Right lobe of liver (tissue), 6 donors: ENCODE data around the gene PRR19. TPM values are rescaled to one million over a fixed set of nuclear protein-coding genes. Genes with fewer than 3 reads are reported as not detected.
A peak's percentile ranks its signal among the peaks of the same experiment; 100 is the strongest.

Source experiments
- ATAC-seq, 4 donors: fragments of 200-7000 bp; cut with Tn5 transposase; one replicate each; pipeline ENCODE4 v1.9.1; 2020; ENCODE audit warnings: mild to moderate bottlenecking in 4 of 4, moderate library complexity in 4 of 4
- DNase-seq, 3 donors: peaks; one replicate each; pipeline ENCODE4 v3.0.0-alpha.2; 2020
- H3K27ac ChIP-seq, 3 donors: fragments of 200-600 bp; one replicate each; pipeline ENCODE4 v1.8.0; 2022
- H3K27me3 ChIP-seq, 2 donors: fragments of 200-600 bp; one replicate each; pipeline ENCODE4 v1.8.0; 2022
- H3K36me3 ChIP-seq, 4 donors: fragments of 200-600 bp; sonication (generic) in 1 of 4; one replicate each; pipeline versions ENCODE4 v1.5.1 to v1.8.0; 2017 to 2022; ENCODE audit warnings: control low read depth in 1 of 4
- H3K4me1 ChIP-seq, 4 donors: fragments of 200-600 bp; sonication (generic) in 1 of 4; one replicate each; pipeline versions ENCODE4 v1.5.1 to v1.8.0; 2017 to 2022; ENCODE audit warnings: control low read depth in 1 of 4
- H3K4me3 ChIP-seq, 3 donors: fragments of 200-600 bp; one replicate each; pipeline ENCODE4 v1.8.0; 2022
- H3K9me3 ChIP-seq, 4 donors: fragments of 200-600 bp; sonication (generic) in 1 of 4; one replicate each; pipeline versions ENCODE4 v1.5.1 to v1.8.0; 2017 to 2022; ENCODE audit warnings: control low read depth in 1 of 4
- CTCF ChIP-seq, 4 donors: fragments of 200-600 bp in 3 of 4; fragments of 450-650 bp in 1 of 4; IDR thresholded peaks; one replicate each; pipeline versions ENCODE4 v1.5.1 to v1.8.0; 2016 to 2022; ENCODE audit warnings: antibody characterized with exemption in 4 of 4, mild to moderate bottlenecking in 2 of 4
- POLR2A ChIP-seq: fragments of 450-650 bp; IDR thresholded peaks from one replicate; pipeline ENCODE4 v1.6.1; 2017; ENCODE audit warnings: antibody characterized with exemption, mild to moderate bottlenecking
- WGBS: methylation state at CpG from one replicate; pipeline ENCODE4 v1.1.6; 2018; ENCODE audit warnings: low coverage, low lambda C conversion rate; ENCODE audit not compliant: insufficient coverage; ENCODE audit errors: missing lambda C conversion rate; 5-methylcytosine and 5-hydroxymethylcytosine counted together
- intact Hi-C, 2 donors: fragments of 100-400 bp; cut with DNase I; formaldehyde crosslinking; loops; one replicate each; pipeline versions ENCODE4 v1.11.2 to v1.14.1; 2022
- total RNA-seq, 6 experiments: library from RNA; depleted of rRNA in 2 of 6; stranded (reverse); fragments of >200 nt in 2 of 6; fragmentation: NEBNext Ultra II Directional in 3 of 6; extraction: Animal tissue kit (Norgen Biotek cat#: 25700) in 3 of 6; gene quantifications; one replicate each; pipeline versions ENCODE4 v1.1.0 to v1.2.4, GENCODE V29; 2016 to 2023
- donor health status: DM: no; HTN: yes; CAD: no.
- donor health status: DM: no; HTN: no; CAD: no.
- donor health status: DM: no; HTN: no; CAD: no.
- donor health status: DM: no; HTN: yes; CAD: no.
- donor health status: DM: no; HTN: yes; CAD: no.

The PRR19 gene
- total RNA-seq, 6 experiments from 2014 or later = 0.18 to 0.74 (median 0.21) TPM

- Histone ChIP-seq H3K4me3 (no peak overlapping the region), H3K27ac (no peak overlapping the region), H3K36me3 (no peaks in the 10 kb centered on the region), H3K27me3 (no peaks in the 10 kb centered on the region), H3K4me1 (peaks cover 0 to 7% (median 0%) of the 10 kb centered on the region in 4 donors), H3K9me3 (no peaks in the 10 kb centered on the region)
- ATAC-seq = no peak
- DNase-seq = no peak
- 90% methylated on average over 9 of the region's 11 CpGs for WGBS
- no peak for TF ChIP-seq POLR2A
- no peak for TF ChIP-seq CTCF (IDR thresholded peaks at IDR 0.05)
- intact Hi-C loops = no loop called here
Observed at GRCh38 chr19:42303101-42303464, 1.2 kb downstream of the PRR19 start.

- TF ChIP-seq CTCF (IDR thresholded peaks at IDR 0.05) = no peak
- TF ChIP-seq POLR2A = no peak
- intact Hi-C loops = no loop called here
- WGBS = 69% methylated on average over 8 of the region's 8 CpGs
Observed at GRCh38 chr19:42303876-42304275, 1.9 kb downstream of the PRR19 start.

GRCh38 chr19:42306646-42307045 lies 4.7 kb downstream of the PRR19 start:
- peak in 2 of 4 donors; percentile 10 to 28 for ATAC-seq
- Histone ChIP-seq H3K27me3 (no peaks in the 10 kb centered on the region), H3K9me3 (no peaks in the 10 kb centered on the region), H3K4me3 (no peak overlapping the region), H3K4me1 (no peaks in the 10 kb centered on the region), H3K27ac (no peak overlapping the region), H3K36me3 (no peaks in the 10 kb centered on the region)
- 90% methylated on average over 4 of the region's 22 CpGs for WGBS
- intact Hi-C loops = no loop called here
- no peak for DNase-seq
- TF ChIP-seq CTCF (IDR thresholded peaks at IDR 0.05) (no peak), POLR2A (no peak)

More at GRCh38 chr19:42303876-42304275, 1.9 kb downstream of the PRR19 start:
- H3K36me3 ChIP-seq = no peaks in the 10 kb centered on the region
- DNase-seq (no peak), ATAC-seq (no peak)
- H3K27ac ChIP-seq = no peak overlapping the region
- no peak overlapping the region for H3K4me3 ChIP-seq
- no peaks in the 10 kb centered on the region for H3K4me1 ChIP-seq
- H3K27me3 ChIP-seq = no peaks in the 10 kb centered on the region
- H3K9me3 ChIP-seq = no peaks in the 10 kb centered on the region

- H3K4me1 ChIP-seq = peaks cover 0 to 6% (median 0%) of the 10 kb centered on the region in 4 donors
- TF ChIP-seq POLR2A = no peak
- no peak for TF ChIP-seq CTCF (IDR thresholded peaks at IDR 0.05)
- H3K27ac ChIP-seq = no peak overlapping the region
- no peak overlapping the region for H3K4me3 ChIP-seq
- H3K36me3 ChIP-seq = no peaks in the 10 kb centered on the region
- DNase-seq (no peak), ATAC-seq (no peak)
- WGBS = no CpG with 5 or more reads among the region's 14 CpGs
- intact Hi-C loops = no loop called here
- no peaks in the 10 kb centered on the region for H3K9me3 ChIP-seq
- H3K27me3 ChIP-seq = no peaks in the 10 kb centered on the region
Observed at GRCh38 chr19:42309686-42310085, 7.8 kb downstream of the PRR19 start.

GRCh38 chr19:42311657-42312056 lies 9.7 kb downstream of the PRR19 start:
- WGBS = 56% methylated on average over 1 of the region's 2 CpGs
- no peaks in the 10 kb centered on the region for H3K9me3 ChIP-seq
- no peak for TF ChIP-seq POLR2A
- no peak for TF ChIP-seq CTCF (IDR thresholded peaks at IDR 0.05)

More at GRCh38 chr19:42311657-42312056, 9.7 kb downstream of the PRR19 start:
- DNase-seq (no peak), ATAC-seq (no peak)
- intact Hi-C loops = no loop called here
- Histone ChIP-seq H3K4me3 (no peak overlapping the region), H3K27me3 (no peaks in the 10 kb centered on the region), H3K27ac (no peak overlapping the region), H3K36me3 (no peaks in the 10 kb centered on the region), H3K4me1 (peaks cover 0 to 6% (median 0%) of the 10 kb centered on the region in 4 donors)
